HS-5 (cell line): ENCODE data around the gene EPHB2.

Source experiments
- DNase-seq: peaks from one replicate; pipeline ENCODE4 v3.0.0-alpha.2; 2012; ENCODE audit warnings: low read depth

The EPHB2 gene

DNA sequence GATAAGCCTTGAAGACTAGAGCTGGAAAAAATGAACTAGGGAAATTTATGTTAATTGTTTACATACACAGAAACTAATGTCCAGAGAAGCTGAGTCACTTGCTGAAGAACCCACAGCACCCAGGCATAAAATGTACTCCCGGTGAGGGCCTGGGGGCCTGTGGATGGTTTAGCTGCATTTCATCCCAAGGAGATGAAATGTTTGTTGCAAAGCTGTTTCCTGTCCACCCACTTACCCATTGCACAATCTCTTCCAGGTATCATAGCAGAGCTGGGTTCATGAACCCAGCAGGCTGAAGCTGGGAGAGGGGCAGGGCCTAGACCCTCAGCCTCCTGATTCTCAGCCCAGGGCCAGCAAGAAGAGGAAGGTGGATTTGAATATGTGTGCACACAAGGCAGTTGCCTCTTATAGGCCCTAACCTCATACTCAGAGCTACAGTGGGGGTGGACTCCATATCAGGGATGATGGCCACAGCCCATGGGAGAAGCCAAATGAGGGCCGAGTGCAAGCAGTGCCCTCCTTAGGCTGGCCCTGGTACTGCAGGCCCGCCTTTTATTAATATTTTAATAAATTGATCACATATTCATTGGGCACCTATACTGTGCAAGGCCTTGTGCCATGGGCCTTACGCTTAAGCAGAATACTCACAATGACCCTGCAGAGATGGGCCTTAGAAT lies 151.3 kb downstream of the EPHB2 start:
- DNase-seq, result no peak

DNA sequence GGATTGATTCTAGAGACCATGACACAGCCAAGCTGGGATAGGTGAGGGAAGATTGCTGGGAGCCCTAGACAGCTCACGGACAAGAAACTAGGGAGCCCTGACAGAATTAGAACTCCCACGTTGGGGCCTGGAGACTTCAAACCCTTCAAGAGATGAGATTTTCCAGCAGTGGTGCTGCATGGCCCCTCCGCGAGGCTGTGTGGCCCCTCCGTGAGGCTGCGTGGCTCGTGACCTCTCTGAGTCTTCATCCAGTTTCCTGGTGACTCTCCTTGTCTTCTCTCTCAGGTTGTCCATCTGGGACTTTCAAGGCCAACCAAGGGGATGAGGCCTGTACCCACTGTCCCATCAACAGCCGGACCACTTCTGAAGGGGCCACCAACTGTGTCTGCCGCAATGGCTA lies 152.1 kb downstream of the EPHB2 start:
- DNase-seq, result no peak

DNA sequence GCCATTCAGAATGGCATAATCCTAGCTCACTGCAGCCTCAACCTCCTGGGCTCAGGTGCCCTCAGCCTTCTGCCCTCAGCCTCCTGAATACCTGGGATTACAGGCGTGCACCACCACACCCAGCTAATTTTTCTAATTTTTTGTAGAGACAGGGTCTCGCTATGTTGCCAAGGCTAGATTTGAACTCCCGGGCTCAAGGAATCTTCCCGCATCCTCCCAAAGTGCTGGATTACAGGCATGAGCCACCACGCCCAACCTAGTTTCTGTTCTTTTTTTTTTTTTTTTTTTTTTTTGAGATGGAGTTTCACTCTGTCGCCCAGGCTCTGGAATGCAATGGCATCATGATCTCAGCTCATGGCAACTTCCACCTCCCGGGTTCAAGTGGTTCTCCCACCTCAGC lies 153.1 kb downstream of the EPHB2 start:
- no peak for DNase-seq

GRCh38 chr1:22864886-22865285 lies 154.2 kb downstream of the EPHB2 start:
- DNase-seq, result no peak

GRCh38 chr1:22865736-22866135 lies 155.1 kb downstream of the EPHB2 start:
- no peak for DNase-seq

- DNase-seq, result no peak
Measured at GRCh38 chr1:22866868-22867267, 156.2 kb downstream of the EPHB2 start.

DNA sequence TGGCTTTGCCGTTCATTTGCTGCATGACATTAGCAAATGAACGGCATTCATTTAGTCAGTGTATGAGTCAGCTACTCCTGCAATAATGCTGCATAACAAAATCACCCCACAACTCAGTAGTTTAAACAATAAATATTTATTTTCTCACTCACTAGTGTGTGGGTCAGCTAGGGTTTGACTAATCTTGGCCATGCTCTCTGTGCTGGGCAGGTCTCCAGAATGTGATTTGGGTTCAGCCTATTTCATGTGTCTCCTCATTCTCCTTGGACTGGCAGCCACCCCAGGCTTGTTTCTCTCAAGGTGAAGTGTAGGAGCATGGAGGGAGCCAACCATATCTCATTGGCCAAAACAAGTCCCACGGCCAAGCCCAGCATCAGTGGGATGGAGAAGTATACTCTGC lies 157.7 kb downstream of the EPHB2 start:
- no peak for DNase-seq

DNA sequence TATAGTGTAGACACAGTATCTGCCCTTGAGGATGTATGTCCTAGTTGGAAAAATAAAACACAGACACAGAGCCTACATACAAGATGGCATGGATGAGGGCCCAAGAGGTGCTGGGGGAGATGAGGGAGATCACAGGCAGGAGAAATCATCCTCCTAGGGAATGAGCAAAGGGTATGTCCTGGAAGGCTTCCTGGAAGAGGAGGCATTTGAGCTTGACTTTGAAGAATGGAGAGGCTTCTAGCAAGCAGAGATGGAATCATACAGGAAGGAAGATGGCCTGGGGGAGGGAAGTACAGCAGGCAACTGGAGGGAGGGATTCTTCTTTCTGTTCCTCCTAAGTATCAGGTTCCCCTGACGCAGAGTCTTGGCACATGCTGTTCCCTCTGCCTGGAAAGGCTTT lies 158.7 kb downstream of the EPHB2 start:
- DNase-seq, result no peak

- DNase-seq, result no peak
Measured at GRCh38 chr1:22870201-22870871, 159.7 kb downstream of the EPHB2 start.

GRCh38 chr1:22872981-22873664 lies 162.5 kb downstream of the EPHB2 start:
- DNase-seq, result no peak

- DNase-seq, result no peak
Measured at GRCh38 chr1:22874785-22875184, 164.1 kb downstream of the EPHB2 start.

- DNase-seq, result no peak
Measured at GRCh38 chr1:22875241-22875640, 164.6 kb downstream of the EPHB2 start.

GRCh38 chr1:22875841-22876240 lies 165.2 kb downstream of the EPHB2 start:
- DNase-seq, result no peak

GRCh38 chr1:22876359-22877111 lies 165.9 kb downstream of the EPHB2 start:
- no peak for DNase-seq

DNA sequence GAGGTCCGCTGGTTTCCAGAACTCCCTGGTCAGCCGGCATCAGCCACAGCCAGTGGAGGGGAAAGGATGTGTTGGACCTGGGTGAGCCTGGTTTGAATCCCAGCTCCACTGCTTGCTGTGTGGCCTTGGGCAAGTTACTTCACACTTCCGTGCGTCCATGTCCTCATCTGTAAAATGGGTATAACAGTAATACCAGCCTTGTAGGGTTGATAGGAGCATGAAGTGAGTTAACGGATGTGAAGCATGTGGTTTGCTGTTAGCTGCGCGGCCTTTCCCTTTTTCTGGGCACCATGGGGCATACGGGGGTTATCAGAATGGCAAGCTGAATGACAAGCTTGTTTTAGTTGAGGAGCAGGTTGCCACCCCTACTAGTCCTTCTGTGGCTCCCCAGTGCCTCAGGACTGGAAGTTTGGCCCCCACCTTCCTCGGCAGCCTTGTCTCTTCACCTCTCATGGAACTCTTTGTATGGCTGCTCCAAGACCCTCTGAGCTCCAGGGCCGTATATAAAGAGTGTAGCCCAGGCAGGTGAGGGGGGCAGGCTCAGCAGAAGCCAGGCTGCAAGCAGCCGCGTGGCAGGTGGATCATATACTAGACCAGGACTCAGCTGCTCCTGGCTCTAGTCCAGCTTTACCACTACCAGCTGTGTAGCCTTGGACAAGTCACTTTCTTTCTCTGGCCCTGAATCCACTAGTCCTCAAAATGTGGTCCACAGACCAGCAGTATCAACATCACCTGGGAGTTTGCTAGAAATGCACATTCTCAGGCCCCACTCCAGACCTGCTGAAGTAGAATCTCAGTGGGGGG lies 166.7 kb downstream of the EPHB2 start:
- DNase-seq, result no peak

DNA sequence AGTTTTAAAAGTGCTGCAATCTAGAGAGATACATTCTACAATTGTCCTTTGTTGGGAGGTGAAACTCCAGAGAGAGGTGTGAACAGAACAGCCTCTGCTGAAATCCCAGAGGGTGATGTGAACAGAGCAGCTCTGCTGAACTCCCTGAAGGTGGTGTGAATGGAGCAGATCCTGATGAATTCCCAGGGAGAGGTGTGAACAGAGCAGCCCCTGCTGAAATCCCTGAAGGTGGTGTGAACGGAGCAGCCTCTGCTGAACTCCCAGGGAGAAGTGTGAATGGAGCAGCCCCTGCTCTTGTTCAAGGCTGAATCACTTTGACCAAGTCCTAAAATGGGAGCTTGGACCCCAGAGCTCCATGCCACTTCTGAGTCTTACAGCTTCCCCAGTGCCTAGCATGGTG lies 167.3 kb downstream of the EPHB2 start:
- DNase-seq, result no peak

GRCh38 chr1:22878626-22879025 lies 168.0 kb downstream of the EPHB2 start:
- no peak for DNase-seq

GRCh38 chr1:22879445-22879844 lies 168.8 kb downstream of the EPHB2 start:
- no peak for DNase-seq

- no peak for DNase-seq
Measured at GRCh38 chr1:22880174-22880601, 169.5 kb downstream of the EPHB2 start.

GRCh38 chr1:22883406-22883805 lies 172.8 kb downstream of the EPHB2 start:
- no peak for DNase-seq

DNA sequence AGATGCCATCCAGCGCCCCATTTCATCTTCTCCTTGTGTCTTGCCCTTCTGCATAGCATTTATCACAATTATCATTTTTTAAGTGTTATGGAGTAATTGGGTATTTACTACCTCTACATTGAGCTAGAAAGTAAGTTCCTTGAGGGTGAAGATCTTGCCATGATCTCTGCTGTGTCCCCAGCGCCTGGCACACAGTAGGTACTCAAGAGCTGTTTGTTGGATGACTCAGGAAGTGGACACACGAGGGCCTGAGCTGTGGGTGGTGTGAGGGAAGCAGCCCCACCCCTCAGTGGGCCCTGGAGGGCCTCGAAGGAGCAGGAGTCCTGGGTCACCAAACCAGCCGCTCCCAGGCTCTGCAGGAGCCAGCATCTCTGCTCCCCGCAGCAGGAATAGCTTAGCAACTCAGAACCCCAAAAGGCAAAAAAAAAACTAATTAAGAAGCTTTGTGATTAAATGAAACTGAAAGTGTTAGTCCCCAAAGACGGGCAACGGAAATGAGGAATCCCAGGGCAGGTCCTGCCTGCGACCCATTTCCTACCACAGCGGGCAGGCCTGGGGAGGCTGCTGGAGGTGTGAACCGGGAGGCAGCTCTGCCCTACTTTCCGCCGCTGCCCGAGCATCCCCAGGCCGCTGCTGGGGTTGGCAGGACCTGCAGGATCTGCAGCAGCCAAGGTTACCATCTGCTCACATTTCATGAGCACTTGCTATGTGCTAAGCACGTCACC lies 174.3 kb downstream of the EPHB2 start:
- DNase-seq, result no peak
